Smooth muscle cell of the coronary artery (primary cell): ENCODE results near the gene HBA2. TPM values are rescaled to one million over a fixed set of nuclear protein-coding genes. Genes with fewer than 3 reads are reported as not detected.

Experiments used
- total RNA-seq: library from RNA; depleted of rRNA; stranded (reverse); fragments of >200 nt; gene quantifications from 2 replicates; pipeline ENCODE4 v1.2.3, GENCODE V29; 2014; ENCODE audit warnings: low replicate concordance

Gene HBA2
- 0.23 TPM in 1 of 2 replicates, not detected in the other for total RNA-seq

GRCh38 chr16:172374-172941 lies at the start of gene HBA2:
HBA2 (plus strand) TSS chr16:172876; CDS start chr16:172913, 37 bp downstream.

GRCh38 chr16:152141-153128 lies 20.2 kb upstream of the HBA2 start, which contains the start of gene HBZ:
HBZ (plus strand) TSS chr16:152644; CDS start chr16:152910, 266 bp downstream.

GRCh38 chr16:165539-166374 lies 6.9 kb upstream of the HBA2 start, which contains the start of gene HBM:
HBM (plus strand) TSS chr16:165978; CDS start chr16:165998, 20 bp downstream.

GRCh38 chr16:176477-177382 lies 4.1 kb downstream of the HBA2 start, which contains the start of gene HBA1:
HBA1 (plus strand) TSS chr16:176680; CDS start chr16:176717, 37 bp downstream.

GRCh38 chr16:180101-180675 lies 7.5 kb downstream of the HBA2 start, which contains the start of gene HBQ1:
HBQ1 (plus strand) TSS chr16:180459; CDS start chr16:180487, 28 bp downstream.

Other genes starting within 250 kb of the HBA2 start
- gene POLR3K, start 119.3 kb upstream of the HBA2 start, total RNA-seq: 4.9 and 5.0 TPM in 2 replicates
- 37.6 and 48.5 TPM in 2 replicates for gene SNRNP25, start 119.0 kb upstream of the HBA2 start, total RNA-seq
- 27.8 and 35.7 TPM in 2 replicates for gene RHBDF1, start 100.2 kb upstream of the HBA2 start, total RNA-seq
- gene MPG, start 94.7 kb upstream of the HBA2 start, total RNA-seq: 56.9 and 216 TPM in 2 replicates
- 5.8 and 7.0 TPM in 2 replicates for gene NPRL3, start 34.2 kb upstream of the HBA2 start, total RNA-seq
- gene HBZ, start 20.2 kb upstream of the HBA2 start, total RNA-seq: not detected in 2 replicates
- gene HBM, start 6.9 kb upstream of the HBA2 start, total RNA-seq: not detected in 2 replicates
- not detected in 2 replicates for gene HBA1, start 3.8 kb downstream of the HBA2 start, total RNA-seq
- not detected in 2 replicates for gene HBQ1, start 7.6 kb downstream of the HBA2 start, total RNA-seq
- gene LUC7L, start 56.6 kb downstream of the HBA2 start, total RNA-seq: 26.6 and 30.3 TPM in 2 replicates
- gene FAM234A, start 61.9 kb downstream of the HBA2 start, total RNA-seq: 25.9 and 46.7 TPM in 2 replicates
- gene RGS11, start 103.1 kb downstream of the HBA2 start, total RNA-seq: 1.2 and 10.1 TPM in 2 replicates
- 2.2 and 2.9 TPM in 2 replicates for gene ARHGDIG, start 107.7 kb downstream of the HBA2 start, total RNA-seq
- gene PDIA2, start 110.3 kb downstream of the HBA2 start, total RNA-seq: 0.23 and 0.38 TPM in 2 replicates
- gene AXIN1, start 179.8 kb downstream of the HBA2 start, total RNA-seq: 17.8 and 17.9 TPM in 2 replicates
- gene MRPL28, start 197.7 kb downstream of the HBA2 start, total RNA-seq: 36.4 and 93.1 TPM in 2 replicates
- 85.1 and 108 TPM in 2 replicates for gene PGAP6, start 209.1 kb downstream of the HBA2 start, total RNA-seq
- gene NME4, start 224.3 kb downstream of the HBA2 start, total RNA-seq: 76.3 and 99.0 TPM in 2 replicates
- gene DECR2, start 229.0 kb downstream of the HBA2 start, total RNA-seq: 6.6 and 12.5 TPM in 2 replicates